K562 (cell line): ENCODE results near the gene TMEM154.

Experiments
- CTCF ChIP-seq, 3 experiments: IDR thresholded peaks in 2 of 3; conservative IDR thresholded peaks in 1 of 3; 2 replicates each; pipeline ENCODE4 v1.5.1; 2011 to 2012; ENCODE audit warnings: low read length in 3 of 3, mild to moderate bottlenecking in 3 of 3, control low read depth in 2 of 3, improper control_type of control experiment in 1 of 3, inconsistent platforms in 1 of 3, low read depth in 1 of 3, mixed read lengths in 1 of 3, moderate library complexity in 1 of 3; ENCODE audit not compliant: insufficient read depth in 2 of 3
- ESRRA ChIP-seq: fragments of 450-650 bp; IDR thresholded peaks from 2 replicates; pipeline ENCODE4 v1.6.1; 2014; ENCODE audit warnings: low read depth, mild to moderate bottlenecking, moderate library complexity, borderline replicate concordance
- MITF ChIP-seq: IDR thresholded peaks from 2 replicates; pipeline ENCODE4 v1.6.1; 2014; ENCODE audit warnings: antibody characterized with exemption
- NCOR1 ChIP-seq: fragments of 450-650 bp; IDR thresholded peaks from 2 replicates; pipeline ENCODE4 v1.6.1; 2016; ENCODE audit warnings: mild to moderate bottlenecking, moderate library complexity
- NFE2 ChIP-seq: IDR thresholded peaks from 2 replicates; pipeline ENCODE4 v1.6.1; 2014; ENCODE audit warnings: antibody characterized with exemption, low read depth
- NFYB ChIP-seq: IDR thresholded peaks from 2 replicates; pipeline ENCODE4 v1.6.1; 2011; ENCODE audit warnings: mild to moderate bottlenecking, moderate library complexity; ENCODE audit not compliant: insufficient read length; ENCODE audit errors: extremely low read depth
- PCBP1 ChIP-seq: fragments of 200-400 bp; formaldehyde crosslinking; IDR thresholded peaks from 2 replicates; pipeline ENCODE4 v1.6.1; 2018; ENCODE audit warnings: mild to moderate bottlenecking, low read depth, low read length; ENCODE audit not compliant: poor library complexity, severe bottlenecking
- PHF8 ChIP-seq: fragments of 200-600 bp; sonication (generic); IDR thresholded peaks from 2 replicates; pipeline ENCODE4 v1.6.1; 2012; ENCODE audit warnings: mixed run types, mild to moderate bottlenecking, inconsistent platforms, low read length, moderate library complexity, borderline replicate concordance
- POLR2A ChIP-seq: fragments of 450-650 bp; conservative IDR thresholded peaks from 2 replicates; pipeline ENCODE4 v1.6.1; 2016
- PURB ChIP-seq: sonication (generic); formaldehyde crosslinking; IDR thresholded peaks from 2 replicates; pipeline ENCODE4 v1.9.0; 2021; ENCODE audit warnings: low read depth, mild to moderate bottlenecking, missing genetic modification reagents
- ZBTB40 ChIP-seq, 2 experiments: fragments of 450-650 bp in 1 of 2; sonication (generic) in 1 of 2; formaldehyde crosslinking in 1 of 2; IDR thresholded peaks; 2 replicates each; pipeline versions ENCODE4 v1.7.1 to v1.9.0; 2016 to 2022; ENCODE audit warnings: inconsistent platforms in 1 of 2, mild to moderate bottlenecking in 1 of 2, missing genetic modification reagents in 1 of 2
- ZC3H8 ChIP-seq: fragments of 450-650 bp; IDR thresholded peaks from 2 replicates; pipeline ENCODE4 v1.6.1; 2017
- ZNF197 ChIP-seq: fragments of 200-800 bp; sonication (Bioruptor generic); IDR thresholded peaks from 2 replicates; pipeline ENCODE4 v1.6.1; 2016; ENCODE audit warnings: low read depth, missing genetic modification characterization, missing compliant biosample characterization

- TF ChIP-seq CTCF (IDR thresholded peaks at IDR 0.05 in 2 of 3, conservative IDR thresholded peaks at IDR 0.05 in 1 of 3; ENCODE audit: insufficient read depth in 2 of 3, low read depth in 1 of 3, low read length in 3 of 3) (no peak), ZC3H8 (no peak), PHF8 (no peak), PURB (no peak), ZNF197 (CRISPR knock-in tag) (no peak), ESRRA (no peak), NCOR1 (no peak), NFYB (no peak), POLR2A (no peak), PCBP1 (no peak), ZBTB40 (IDR thresholded peaks at IDR 0.05) (no peak), ZBTB40 (CRISPR knock-in tag; IDR thresholded peaks at IDR 0.05) (no peak), MITF (no peak), NFE2 (no peak)
Observed at GRCh38 chr4:152605031-152605430, 74.8 kb downstream of the TMEM154 start.
